NB4 (cell line): ENCODE data around the gene TLCD3A.
"Not testable (repeated sequence)": the region's sequence is repeated elsewhere in the genome, so short reads cannot be mapped to it uniquely, and the experiment has no call there.

Experiments
- CTCF ChIP-seq: IDR thresholded peaks from one replicate; pipeline ENCODE4 v1.5.1; 2012; ENCODE audit warnings: low read depth, low read length
- POLR2A ChIP-seq: IDR thresholded peaks from 2 replicates; pipeline ENCODE4 v1.6.1; 2011; ENCODE audit warnings: mild to moderate bottlenecking; ENCODE audit not compliant: insufficient read length; ENCODE audit errors: extremely low read depth

DNA sequence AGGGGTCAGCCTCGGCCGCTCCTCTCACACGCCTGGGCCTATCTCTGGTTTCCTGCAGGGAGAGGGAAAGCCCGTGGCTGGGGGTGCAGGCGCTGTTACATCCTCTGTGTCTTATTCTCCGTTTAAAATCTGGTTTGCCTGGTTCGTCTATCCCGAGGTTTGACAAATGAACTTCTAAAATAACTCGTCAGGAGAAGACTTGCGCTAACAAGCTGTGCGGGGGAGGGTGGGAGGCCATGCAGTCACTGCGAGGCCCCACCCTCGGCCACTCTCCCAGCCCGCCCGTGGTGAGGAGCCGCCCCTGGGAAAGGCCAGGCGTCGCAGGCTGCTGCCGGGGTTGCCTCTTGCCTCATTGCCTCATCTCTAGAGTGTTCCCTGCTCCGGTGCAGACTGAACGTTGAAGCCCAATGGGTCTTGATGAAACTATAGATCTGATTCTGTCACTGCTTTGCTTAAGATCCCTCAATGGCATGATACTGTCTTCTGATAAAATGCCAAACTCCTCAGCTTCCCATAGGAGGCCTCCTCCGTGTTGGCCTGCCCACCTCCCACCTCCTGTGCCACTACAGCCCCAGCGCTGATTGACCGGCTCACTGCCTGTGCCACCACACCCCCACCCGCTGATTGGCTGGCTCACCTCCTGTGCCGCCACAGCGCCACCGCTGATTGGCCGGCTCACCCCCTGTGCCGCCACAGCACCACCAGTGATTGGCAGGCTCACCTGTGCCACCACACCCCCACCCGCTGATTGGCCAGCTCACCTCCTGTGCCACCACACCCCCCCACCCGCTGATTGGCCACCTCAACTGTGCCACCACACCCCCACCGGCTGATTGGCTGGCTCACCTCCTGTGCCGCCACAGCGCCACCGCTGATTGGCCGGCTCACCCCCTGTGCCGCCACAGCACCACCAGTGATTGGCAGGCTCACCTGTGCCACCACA lies 57.8 kb downstream of the TLCD3A start:
- not testable (repeated sequence) for TF ChIP-seq CTCF, POLR2A
